Measurements from ENCODE around the gene RFC2.

RFC2 gene

GRCh38 chr7:74286131-74286530 lies 31.9 kb upstream of the RFC2 start:
- DNase-seq: no peak
- H3K27ac ChIP-seq: no peak overlapping the region
- peaks cover 0 to 27% (median 19%) of the 10 kb centered on the region in 4 donors for H3K4me1 ChIP-seq
- no peak overlapping the region for H3K4me3 ChIP-seq
- no peak for TF ChIP-seq CTCF (IDR thresholded peaks at IDR 0.05)
- no peaks in the 10 kb centered on the region for H3K9me3 ChIP-seq
- H3K27me3 ChIP-seq: no peaks in the 10 kb centered on the region
- intact Hi-C loops (cut with DNase I; ENCODE audit: low total_unique reads): no loop called here
- H3K36me3 ChIP-seq: no peaks in the 10 kb centered on the region

- intact Hi-C loops (cut with DNase I; ENCODE audit: low total_unique reads): no loop called here
- Histone ChIP-seq H3K36me3 (no peaks in the 10 kb centered on the region), H3K4me1 (peaks cover 0 to 26% (median 14%) of the 10 kb centered on the region in 4 donors), H3K9me3 (no peaks in the 10 kb centered on the region), H3K27ac (no peak overlapping the region), H3K27me3 (no peaks in the 10 kb centered on the region), H3K4me3 (no peak overlapping the region)
- no peak for DNase-seq
- no peak for TF ChIP-seq CTCF (IDR thresholded peaks at IDR 0.05)
Observed at GRCh38 chr7:74284781-74285259, 30.6 kb upstream of the RFC2 start.

GRCh38 chr7:74283858-74284447 lies 29.8 kb upstream of the RFC2 start:
- Histone ChIP-seq H3K27me3 (no peaks in the 10 kb centered on the region), H3K9me3 (no peaks in the 10 kb centered on the region), H3K27ac (no peak overlapping the region), H3K4me1 (peaks cover 0 to 32% (median 18%) of the 10 kb centered on the region in 4 donors), H3K36me3 (no peaks in the 10 kb centered on the region), H3K4me3 (no peak overlapping the region)
- no peak for TF ChIP-seq CTCF (IDR thresholded peaks at IDR 0.05)
- intact Hi-C loops (cut with DNase I; ENCODE audit: low total_unique reads): no loop called here
- no peak for DNase-seq

- H3K27ac ChIP-seq: no peak overlapping the region
- H3K36me3 ChIP-seq: no peaks in the 10 kb centered on the region
- H3K27me3 ChIP-seq: no peaks in the 10 kb centered on the region
- H3K9me3 ChIP-seq: no peaks in the 10 kb centered on the region
- intact Hi-C loops (cut with DNase I; ENCODE audit: low total_unique reads): no loop called here
- no peak for TF ChIP-seq CTCF (IDR thresholded peaks at IDR 0.05)
- H3K4me3 ChIP-seq: no peak overlapping the region
- no peak for DNase-seq
- H3K4me1 ChIP-seq: peaks cover 0 to 22% (median 11%) of the 10 kb centered on the region in 4 donors
Observed at GRCh38 chr7:74282748-74283459, 28.7 kb upstream of the RFC2 start.

- H3K4me3 ChIP-seq: no peak overlapping the region
- intact Hi-C loops (cut with DNase I; ENCODE audit: low total_unique reads): no loop called here
- no peaks in the 10 kb centered on the region for H3K9me3 ChIP-seq
- H3K36me3 ChIP-seq: no peaks in the 10 kb centered on the region
- no peak for DNase-seq
- no peak for TF ChIP-seq CTCF (IDR thresholded peaks at IDR 0.05)
- H3K27me3 ChIP-seq: no peaks in the 10 kb centered on the region
- H3K27ac ChIP-seq: no peak overlapping the region
- H3K4me1 ChIP-seq: peaks cover 0 to 21% (median 11%) of the 10 kb centered on the region in 4 donors
Observed at GRCh38 chr7:74280985-74281384, 26.8 kb upstream of the RFC2 start.
